ENCODE data around the gene ROMO1.
"Not testable (repeated sequence)": the region's sequence is repeated elsewhere in the genome, so short reads cannot be mapped to it uniquely, and the experiment has no call there.

ROMO1 gene

GRCh38 chr20:35720165-35721123 is 21.2 kb downstream of the ROMO1 start:
- no peak overlapping the region for H3K4me3 ChIP-seq
- TF ChIP-seq, protein P1, sequence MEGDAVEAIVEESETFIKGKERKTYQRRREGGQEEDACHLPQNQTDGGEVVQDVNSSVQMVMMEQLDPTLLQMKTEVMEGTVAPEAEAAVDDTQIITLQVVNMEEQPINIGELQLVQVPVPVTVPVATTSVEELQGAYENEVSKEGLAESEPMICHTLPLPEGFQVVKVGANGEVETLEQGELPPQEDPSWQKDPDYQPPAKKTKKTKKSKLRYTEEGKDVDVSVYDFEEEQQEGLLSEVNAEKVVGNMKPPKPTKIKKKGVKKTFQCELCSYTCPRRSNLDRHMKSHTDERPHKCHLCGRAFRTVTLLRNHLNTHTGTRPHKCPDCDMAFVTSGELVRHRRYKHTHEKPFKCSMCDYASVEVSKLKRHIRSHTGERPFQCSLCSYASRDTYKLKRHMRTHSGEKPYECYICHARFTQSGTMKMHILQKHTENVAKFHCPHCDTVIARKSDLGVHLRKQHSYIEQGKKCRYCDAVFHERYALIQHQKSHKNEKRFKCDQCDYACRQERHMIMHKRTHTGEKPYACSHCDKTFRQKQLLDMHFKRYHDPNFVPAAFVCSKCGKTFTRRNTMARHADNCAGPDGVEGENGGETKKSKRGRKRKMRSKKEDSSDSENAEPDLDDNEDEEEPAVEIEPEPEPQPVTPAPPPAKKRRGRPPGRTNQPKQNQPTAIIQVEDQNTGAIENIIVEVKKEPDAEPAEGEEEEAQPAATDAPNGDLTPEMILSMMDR (IDR thresholded peaks at IDR 0.05) = no peak
- DNase-seq (ENCODE audit: low spot score) = no peak
- no peak overlapping the region for H3K27ac ChIP-seq

- TF ChIP-seq, protein P1 (IDR thresholded peaks at IDR 0.05) = no peak
- no peak for DNase-seq (ENCODE audit: low spot score)
- H3K4me3 ChIP-seq = no peak overlapping the region
- H3K27ac ChIP-seq = no peak overlapping the region
Observed at GRCh38 chr20:35721219-35721618, 22.0 kb downstream of the ROMO1 start.

DNA sequence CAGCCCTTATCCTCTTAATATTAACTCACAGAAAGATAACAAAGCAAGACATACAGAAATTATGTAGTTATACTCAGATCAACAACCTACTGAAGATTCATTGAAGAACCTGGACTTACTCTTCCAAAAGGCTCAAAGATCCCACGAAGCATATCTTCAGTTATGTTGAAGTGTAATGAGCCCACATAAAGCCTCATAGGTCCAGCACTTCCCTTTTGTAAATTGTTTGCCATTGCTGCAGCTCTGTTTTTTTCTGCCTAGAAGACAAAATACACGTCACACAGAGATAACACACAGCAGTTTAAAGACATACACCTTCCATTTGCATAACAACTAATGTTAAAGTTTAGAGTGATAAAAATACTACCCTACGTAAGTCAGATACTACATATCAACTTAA is 22.4 kb downstream of the ROMO1 start:
- Histone ChIP-seq H3K27ac (no peak overlapping the region), H3K4me3 (no peak overlapping the region)
- TF ChIP-seq, protein P1 (IDR thresholded peaks at IDR 0.05) = no peak
- DNase-seq (ENCODE audit: low spot score) = no peak

- not testable (repeated sequence) for DNase-seq (ENCODE audit: low spot score); H3K4me3 ChIP-seq; H3K27ac ChIP-seq
Observed at GRCh38 chr20:35723275-35723639, 24.1 kb downstream of the ROMO1 start.

DNA sequence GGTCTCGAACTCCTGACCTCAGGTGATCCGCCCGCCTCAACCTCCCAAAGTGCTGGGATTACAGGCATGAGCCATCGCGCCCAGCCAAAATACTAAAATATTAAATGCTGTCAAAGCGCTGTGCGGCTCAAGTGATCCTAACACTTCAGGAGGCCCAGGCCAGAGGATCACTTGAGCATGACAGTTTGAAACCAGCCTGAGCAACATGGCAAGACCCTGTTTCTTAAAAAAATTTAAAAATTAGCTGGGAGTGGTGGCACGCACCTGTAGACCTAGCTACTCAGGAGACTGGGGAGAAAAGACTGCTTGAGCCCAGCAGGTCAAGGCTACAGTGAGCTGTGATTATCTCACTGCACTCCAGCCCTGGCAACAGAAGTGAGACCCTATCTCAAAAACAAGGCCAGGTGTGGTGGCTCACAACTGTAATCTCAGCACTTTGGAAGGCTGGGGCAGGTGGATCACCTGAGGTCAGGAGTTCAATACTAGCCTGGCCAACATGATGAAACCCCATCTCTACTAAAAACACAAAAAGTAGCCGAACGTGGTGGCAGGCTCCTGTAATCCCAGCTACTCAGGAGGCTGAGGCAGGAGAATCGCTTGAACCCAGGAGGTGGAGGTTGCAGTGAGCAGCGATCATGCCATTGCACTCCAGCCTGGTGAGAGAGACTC is 24.6 kb downstream of the ROMO1 start:
- H3K4me3 ChIP-seq; H3K27ac ChIP-seq; DNase-seq (ENCODE audit: low spot score): not testable (repeated sequence)

DNA sequence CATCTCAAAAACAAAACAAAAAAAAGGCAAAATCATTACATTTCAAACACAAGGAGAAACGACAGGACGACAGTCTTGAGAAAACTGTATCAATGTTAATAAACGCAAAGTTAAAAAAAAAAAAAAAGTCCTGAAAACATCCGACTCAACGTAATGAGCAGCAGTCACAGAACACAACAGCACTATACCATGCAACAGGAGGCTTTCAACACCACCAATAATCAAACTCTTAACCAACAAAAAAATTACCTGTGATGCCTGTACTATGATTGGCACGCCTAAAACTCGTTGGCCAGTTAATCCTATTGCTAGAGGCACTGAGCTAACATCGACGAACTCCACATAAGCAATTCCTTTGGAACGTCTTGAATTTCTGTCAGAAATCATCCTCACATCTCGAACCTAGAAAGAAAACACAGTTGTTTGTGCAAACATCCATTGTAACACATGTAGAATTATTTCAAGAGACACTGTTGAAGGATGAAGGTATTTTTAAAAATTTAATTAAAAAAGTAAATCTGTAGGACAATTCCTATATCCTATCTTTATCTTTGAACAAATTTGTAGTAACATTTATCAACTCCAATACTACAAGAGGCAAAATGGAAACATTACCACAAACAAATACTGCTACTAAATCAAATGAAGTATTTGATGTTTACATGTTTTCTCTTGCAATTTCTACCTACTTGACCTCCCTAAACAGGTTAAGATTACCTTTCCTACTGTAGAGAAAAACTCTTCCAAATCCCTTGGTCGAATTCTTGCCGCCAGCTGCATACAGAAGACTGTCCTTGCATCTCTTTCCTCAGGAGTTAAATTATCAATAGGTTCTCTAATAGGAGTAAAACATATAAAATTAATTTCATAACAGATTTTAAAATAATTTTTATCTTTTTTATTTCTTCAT is 25.4 kb downstream of the ROMO1 start:
- TF ChIP-seq, protein P1 (IDR thresholded peaks at IDR 0.05) = no peak
- DNase-seq (ENCODE audit: low spot score) = no peak
- Histone ChIP-seq H3K4me3 (no peak overlapping the region), H3K27ac (no peak overlapping the region)

DNA sequence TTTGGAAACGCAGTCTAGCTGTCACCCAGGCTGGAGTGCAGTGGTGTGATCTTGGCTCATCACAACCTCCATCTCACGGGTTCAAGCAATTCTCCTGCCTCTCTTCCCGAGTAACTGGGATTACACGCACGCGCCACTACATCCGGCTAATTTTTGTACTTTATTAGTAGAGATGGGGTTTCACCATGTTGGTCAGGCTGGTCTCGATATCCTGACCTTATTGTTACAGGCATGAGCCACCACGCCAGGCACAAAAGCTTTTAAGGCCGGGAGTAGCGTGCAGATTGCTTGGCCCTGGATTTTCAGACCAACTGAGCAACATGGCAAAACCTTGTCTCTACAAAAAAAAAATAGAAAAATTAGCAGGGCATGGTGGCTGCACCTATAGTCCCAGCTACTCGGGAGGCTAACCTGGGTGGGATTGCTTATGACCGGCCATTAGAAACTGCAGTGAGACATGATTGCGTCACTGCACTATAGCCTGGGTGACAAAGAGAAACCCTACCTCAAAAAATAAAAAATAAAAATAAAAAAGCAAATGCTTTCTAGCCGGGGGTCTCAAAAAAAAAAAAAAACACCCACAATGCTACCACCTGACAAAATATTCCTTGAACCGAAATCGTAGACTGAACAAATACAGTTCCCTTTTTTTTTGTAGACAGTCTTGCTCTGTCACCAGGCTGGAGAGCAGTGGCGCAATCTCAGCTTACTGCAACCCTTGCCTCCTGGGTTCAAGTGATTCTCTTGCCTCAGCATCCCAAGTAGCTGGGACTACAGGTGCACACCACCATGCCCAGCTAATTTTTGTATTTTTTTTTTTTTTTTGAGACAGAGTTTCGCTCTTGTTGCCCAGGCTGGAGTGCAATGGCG is 27.9 kb downstream of the ROMO1 start:
- no peak for DNase-seq (ENCODE audit: low spot score)
- Histone ChIP-seq H3K4me3 (no peak overlapping the region), H3K27ac (no peak overlapping the region)
- TF ChIP-seq, protein P1 (IDR thresholded peaks at IDR 0.05) = no peak
